ENCODE data around the gene ALG1L2. TPM values are rescaled to one million over a fixed set of nuclear protein-coding genes. Genes with fewer than 3 reads are reported as not detected.
"Not testable (repeated sequence)": the region's sequence is repeated elsewhere in the genome, so short reads cannot be mapped to it uniquely, and the experiment has no call there.

The ALG1L2 gene
- total and polyA plus RNA-seq, 2 of the 8 experiments (the other 6 are each of a cell fraction or from before 2014, with no cell fraction given): 0.15 to 1.7 TPM

- H3K9me3 ChIP-seq (ENCODE audit: insufficient read depth in 2 of 2, low read depth in 1 of 2, low read length in 1 of 2); H3K27me3 ChIP-seq (replicated peaks in 1 of 4; ENCODE audit: control insufficient read depth in 3 of 4, extremely low read depth in 1 of 4, insufficient read depth in 3 of 4, low read length in 3 of 4); H2BK5ac ChIP-seq (ENCODE audit: low read depth, low read length); H4K20me1 ChIP-seq (replicated peaks in 1 of 2; ENCODE audit: control insufficient read depth in 1 of 2, insufficient read depth in 2 of 2, low read length in 2 of 2); H3K18ac ChIP-seq (ENCODE audit: extremely low read depth, low read length); H3K36me3 ChIP-seq (ENCODE audit: control insufficient read depth in 2 of 4, insufficient read depth in 4 of 4, low read length in 3 of 4); H3K4ac ChIP-seq (replicated peaks; ENCODE audit: insufficient read length, low read depth, low read length); H3K23me2 ChIP-seq (ENCODE audit: low read depth, low read length); H2AK5ac ChIP-seq (ENCODE audit: low read depth, low read length); H2BK12ac ChIP-seq (ENCODE audit: low read depth, low read length); H2AFZ ChIP-seq (ENCODE audit: low read length); H2BK20ac ChIP-seq (ENCODE audit: low read length); POLR2A ChIA-PET (ENCODE audit: partially characterized antibody); FAIRE-seq; H3K9ac ChIP-seq (replicated peaks in 1 of 4; ENCODE audit: extremely low read depth in 1 of 4, low read depth in 3 of 4, low read length in 3 of 4); H3K4me2 ChIP-seq (ENCODE audit: insufficient read depth in 1 of 2, low read depth in 2 of 2, low read length in 2 of 2); H3K79me1 ChIP-seq (ENCODE audit: low read depth, low read length); H2BK15ac ChIP-seq (ENCODE audit: low read length); H3K79me2 ChIP-seq (ENCODE audit: control insufficient read depth in 1 of 2, insufficient read depth in 2 of 2, low read length in 2 of 2); H4K91ac ChIP-seq (replicated peaks; ENCODE audit: insufficient read length, low read length); H4K5ac ChIP-seq (ENCODE audit: insufficient read length, low read depth, low read length); H3K56ac ChIP-seq (replicated peaks; ENCODE audit: insufficient read length, low read depth, low read length); H3K23ac ChIP-seq (ENCODE audit: insufficient read length); DNase-seq (ENCODE audit: low read depth in 1 of 2, low spot score in 2 of 2); H3K4me3 ChIP-seq (ENCODE audit: extremely low read depth in 1 of 4, insufficient read depth in 2 of 4, low read depth in 3 of 4, low read length in 4 of 4); H4K8ac ChIP-seq (ENCODE audit: extremely low read depth, insufficient read depth, low read length); H2BK120ac ChIP-seq (replicated peaks; ENCODE audit: low read depth, low read length); H3K14ac ChIP-seq (ENCODE audit: insufficient read length); H3K27ac ChIP-seq (ENCODE audit: low read depth, low read length): not testable (repeated sequence)
- peak in 1 of 3 experiments; percentile 15; a peak in 1 of 4 replicates for TF ChIP-seq CTCF (IDR thresholded peaks at IDR 0.05; ENCODE audit: control extremely low read depth in 1 of 3, insufficient read depth in 1 of 3, low read depth in 1 of 3, low read length in 3 of 3)
- 73% methylated on average over 3 of the region's 3 CpGs; no CpG with 5 or more reads in 1 of the 2 experiments for WGBS, 2 experiments (ENCODE audit: extremely low coverage in 1 of 2, insufficient coverage in 1 of 2, insufficient read length in 1 of 2, insufficient replicate concordance in 2 of 2, low coverage in 1 of 2, low lambda C conversion rate in 2 of 2, missing lambda C conversion rate in 1 of 2)
- H3K4me1 ChIP-seq (replicated peaks in 1 of 4; ENCODE audit: control insufficient read depth in 3 of 4, insufficient read depth in 4 of 4, low read length in 3 of 4): peaks cover 0 to 11% (median 4%) of the 10 kb centered on the region in 4 experiments; a peak in 3 of 7 replicates
- CTCF ChIA-PET (ENCODE audit: partially characterized antibody): interaction anchor here (0.6 to 12.9 kb wide), 4 partner anchors 93 to 162 kb away, joined by 3 to 165 read pairs (median 3); no protein-coding TSS in a partner anchor
Measured at GRCh38 chr3:130090681-130091080, 9.1 kb downstream of the ALG1L2 start.
